GM18519 (cell line): Measurements from ENCODE around the gene C15orf62.

Experiments used
- ATAC-seq: cut with Tn5 transposase; IDR thresholded peaks from one replicate; pipeline ENCODE4 v1.9.1; 2021; ENCODE audit warnings: mild to moderate bottlenecking, moderate library complexity; ENCODE audit not compliant: unreplicated experiment, low FRiP score

Gene C15orf62

DNA sequence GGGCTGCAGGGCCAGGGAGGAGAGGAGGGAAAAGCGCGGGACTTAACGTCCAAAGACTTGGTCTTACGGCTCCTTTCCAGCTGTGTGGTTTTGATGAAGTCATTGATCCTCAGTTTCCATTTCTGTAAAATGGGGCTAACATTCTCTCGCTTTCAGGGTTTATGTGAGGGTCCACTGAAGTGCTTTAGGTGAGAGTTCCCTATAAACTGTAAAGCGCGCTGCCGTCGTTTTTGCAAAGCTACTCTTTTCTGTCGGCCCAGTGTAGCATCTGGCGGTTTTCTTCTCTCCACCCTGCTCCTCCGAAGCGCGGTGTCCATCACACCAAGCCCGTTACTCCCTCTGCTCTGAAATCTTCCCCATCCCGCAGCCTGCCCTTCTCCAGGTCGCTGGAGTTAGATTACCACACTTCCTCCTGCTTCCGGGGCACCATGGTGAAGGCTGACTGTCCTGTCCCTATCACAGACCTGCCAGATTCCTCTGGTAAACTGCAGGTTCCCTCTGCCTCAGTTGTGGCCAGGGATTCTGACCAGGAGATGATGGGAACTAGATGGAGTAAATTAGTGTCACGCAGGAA is 38.2 kb downstream of the C15orf62 start:
- no peak for ATAC-seq

GRCh38 chr15:40808861-40809450 is 39.2 kb downstream of the C15orf62 start:
- no peak for ATAC-seq

DNA sequence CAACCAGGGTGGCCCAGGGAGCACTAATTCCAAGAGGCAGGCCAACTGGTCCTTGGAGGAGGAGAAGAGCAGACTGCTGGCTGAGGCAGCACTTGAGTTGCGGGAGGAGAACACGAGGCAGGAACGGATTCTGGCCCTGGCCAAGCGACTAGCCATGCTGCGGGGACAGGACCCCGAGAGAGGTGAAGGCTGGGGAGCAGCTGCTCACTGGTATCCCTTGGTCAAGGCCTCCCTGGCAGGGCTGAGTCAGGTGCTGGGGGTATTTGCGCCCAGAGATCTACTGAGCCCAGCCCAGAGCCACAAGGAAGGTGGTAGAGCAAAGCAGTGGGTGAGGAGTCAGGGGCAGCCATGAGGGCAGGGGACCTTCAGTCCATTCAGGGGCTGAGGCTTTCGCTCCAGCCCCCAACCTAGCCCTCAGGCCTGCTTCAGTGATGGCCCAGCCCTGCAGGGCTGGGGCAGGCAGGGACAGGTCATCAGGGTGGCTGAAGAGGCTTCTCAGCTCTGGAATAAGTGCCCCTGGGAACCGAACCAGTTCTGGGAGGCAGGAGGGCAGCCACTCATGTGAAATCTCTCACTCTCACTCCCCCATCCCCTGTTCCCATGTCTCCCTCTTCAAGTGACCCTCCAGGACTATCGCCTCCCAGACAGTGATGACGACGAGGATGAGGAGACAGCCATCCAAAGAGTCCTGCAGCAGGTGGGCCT is 43.1 kb downstream of the C15orf62 start:
- ATAC-seq = no peak

DNA sequence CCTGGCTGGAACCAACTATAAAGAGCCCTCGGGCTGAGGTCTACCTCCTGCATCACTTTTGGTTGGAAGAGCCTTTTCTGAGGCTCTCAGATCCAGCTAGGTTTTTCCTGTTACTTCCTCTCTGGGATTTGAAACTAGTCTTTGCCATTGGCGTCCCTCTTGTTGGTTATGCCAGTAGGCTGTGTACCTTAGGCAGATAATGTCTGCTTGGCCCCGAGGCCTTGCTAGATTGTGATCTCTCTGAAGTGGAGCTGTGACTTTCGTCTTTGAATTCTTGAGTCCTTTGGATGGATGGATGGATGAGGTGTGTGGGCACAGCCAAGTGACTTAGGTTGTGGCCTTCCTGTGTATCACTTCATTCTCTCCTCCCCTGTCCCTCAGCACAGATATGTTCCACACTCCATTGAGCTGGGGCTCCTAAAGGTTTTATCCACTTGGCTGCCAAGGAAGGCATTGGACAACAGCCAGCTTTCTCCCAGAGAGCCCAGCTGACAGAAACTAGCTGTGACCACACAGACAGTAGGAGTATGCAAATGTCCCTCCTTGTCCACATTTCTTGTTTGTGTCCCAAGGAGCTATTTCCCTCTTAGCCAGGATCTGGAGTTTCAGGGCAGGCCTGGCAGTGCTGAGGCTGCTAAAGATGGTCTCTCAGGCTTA is 45.4 kb downstream of the C15orf62 start:
- no peak for ATAC-seq

- no peak for ATAC-seq
Observed at GRCh38 chr15:40819048-40819447, 49.3 kb downstream of the C15orf62 start.

GRCh38 chr15:40821195-40821594 is 51.4 kb downstream of the C15orf62 start:
- ATAC-seq = no peak
